OCI-LY3 (cell line): ENCODE measurements around the gene C1QTNF12.

Source experiments
- H2AFZ ChIP-seq: fragments of 200-600, 300-600 bp; shearing (Covaris generic); 2 replicates; pipeline ENCODE4 v1.6.0; 2014; ENCODE audit warnings: antibody characterized with exemption, low read depth, low read length
- H3K27ac ChIP-seq: fragments of 200-600, 300-600 bp; sonication (generic); 2 replicates; pipeline ENCODE4 v1.5.1; 2014; ENCODE audit warnings: mild to moderate bottlenecking, low read length, moderate library complexity, mixed read lengths
- H3K27me3 ChIP-seq: fragments of 200-600, 300-600 bp; sonication (generic); 2 replicates; pipeline ENCODE4 v1.6.1; 2014; ENCODE audit warnings: low read depth, low read length, mixed read lengths
- H3K36me3 ChIP-seq: fragments of 200-600, 300-600 bp; sonication (generic); replicated peaks from 2 replicates; pipeline ENCODE3; 2014; ENCODE audit warnings: low read depth, low read length, mixed read lengths
- H3K4me1 ChIP-seq: fragments of 300-600, 200-600 bp; sonication (generic); 2 replicates; pipeline ENCODE4 v1.6.1; 2014; ENCODE audit warnings: low read length, mixed read lengths
- H3K4me2 ChIP-seq: fragments of 200-600, 300-600 bp; sonication (generic); 2 replicates; pipeline ENCODE4 v1.6.1; 2014; ENCODE audit warnings: low read length, mixed read lengths
- H3K4me3 ChIP-seq: fragments of 300-600, 200-600 bp; sonication (generic); 2 replicates; pipeline ENCODE4 v1.5.1; 2014; ENCODE audit warnings: antibody characterized with exemption, mild to moderate bottlenecking, low read length, moderate library complexity
- H3K79me2 ChIP-seq: fragments of 300-600, 200-600 bp; shearing (Covaris generic); 2 replicates; pipeline ENCODE4 v1.6.1; 2014; ENCODE audit warnings: mild to moderate bottlenecking, low read length, mixed read lengths
- H3K9ac ChIP-seq: fragments of 300-600, 200-600 bp; shearing (Covaris generic); 2 replicates; pipeline ENCODE4 v1.6.0; 2014; ENCODE audit warnings: mild to moderate bottlenecking, low read length, moderate library complexity
- H3K9me3 ChIP-seq: fragments of 200-600, 300-600 bp; shearing (Covaris generic); 2 replicates; pipeline ENCODE4 v1.6.1; 2014; ENCODE audit warnings: low read length, mixed read lengths; ENCODE audit not compliant: insufficient read depth
- H4K20me1 ChIP-seq: fragments of 200-600, 300-600 bp; sonication (generic); 2 replicates; pipeline ENCODE4 v1.6.1; 2016; ENCODE audit warnings: low read length, mixed read lengths; ENCODE audit not compliant: insufficient read depth
- CTCF ChIP-seq: fragments of 200-600, 300-600 bp; sonication (generic); IDR thresholded peaks from 2 replicates; pipeline ENCODE4 v1.5.1; 2014; ENCODE audit warnings: antibody characterized with exemption, low read length, low read depth
- EZH2phosphoT487 ChIP-seq: fragments of 200-600 bp; shearing (Covaris generic); IDR thresholded peaks from 2 replicates; pipeline ENCODE4 v1.6.1; 2018; ENCODE audit warnings: antibody characterized with exemption, mixed run types, low read depth

C1QTNF12 gene

DNA sequence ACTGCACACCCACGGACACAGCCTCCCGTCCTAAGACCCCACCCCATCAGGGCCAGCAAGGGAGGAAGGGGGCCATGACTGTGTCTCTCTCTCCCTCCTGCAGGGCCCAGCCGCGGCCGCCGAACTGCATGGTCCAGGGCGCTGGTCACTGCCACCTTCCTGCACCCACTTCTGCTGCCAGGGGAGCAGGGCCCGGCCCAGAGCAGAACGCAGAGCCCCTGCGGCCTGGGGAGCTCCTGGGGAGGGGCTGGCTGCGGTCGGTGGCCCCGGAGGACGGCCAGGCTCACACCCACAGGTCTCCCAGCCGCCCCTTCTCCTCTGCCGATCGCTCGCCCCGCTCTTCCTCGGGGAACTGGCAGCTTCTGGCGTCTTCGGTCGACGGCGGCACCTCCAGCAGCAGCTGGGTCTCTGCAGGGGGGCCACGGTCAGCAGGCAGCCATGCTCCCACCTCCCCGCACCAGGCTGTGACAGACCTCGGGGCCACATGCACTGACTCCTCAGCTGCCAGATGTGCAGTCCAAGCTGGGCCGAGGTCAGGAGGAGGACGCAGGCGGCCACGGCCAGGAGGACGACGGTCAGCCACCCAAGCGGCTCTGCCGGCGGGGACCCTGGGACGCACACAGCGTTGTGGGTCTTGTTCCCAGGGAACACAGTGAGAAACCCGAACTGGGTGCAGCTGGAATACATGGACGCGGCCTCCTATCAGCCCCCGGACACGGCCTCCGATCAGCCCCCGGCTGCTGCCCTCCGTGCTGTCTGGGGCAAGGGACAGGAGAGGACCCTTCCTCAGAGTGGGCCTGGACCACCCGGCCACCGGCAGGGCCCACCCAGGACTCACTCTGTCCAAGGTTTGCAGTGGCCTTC is 42.7 kb downstream of the C1QTNF12 start:
- no peak overlapping the region for H3K27ac ChIP-seq
- H3K9me3 ChIP-seq = no peaks in the 10 kb centered on the region
- no peak for TF ChIP-seq EZH2phosphoT487
- peaks cover 33% of the 10 kb centered on the region for H3K27me3 ChIP-seq
- no peaks in the 10 kb centered on the region for H3K79me2 ChIP-seq
- H2AFZ ChIP-seq = no peak overlapping the region
- H3K4me3 ChIP-seq = no peak overlapping the region
- no peak overlapping the region for H3K9ac ChIP-seq
- H3K36me3 ChIP-seq = no peaks in the 10 kb centered on the region
- H3K4me1 ChIP-seq = peaks cover 12% of the 10 kb centered on the region
- H4K20me1 ChIP-seq = no peaks in the 10 kb centered on the region
- H3K4me2 ChIP-seq = no peak overlapping the region

DNA sequence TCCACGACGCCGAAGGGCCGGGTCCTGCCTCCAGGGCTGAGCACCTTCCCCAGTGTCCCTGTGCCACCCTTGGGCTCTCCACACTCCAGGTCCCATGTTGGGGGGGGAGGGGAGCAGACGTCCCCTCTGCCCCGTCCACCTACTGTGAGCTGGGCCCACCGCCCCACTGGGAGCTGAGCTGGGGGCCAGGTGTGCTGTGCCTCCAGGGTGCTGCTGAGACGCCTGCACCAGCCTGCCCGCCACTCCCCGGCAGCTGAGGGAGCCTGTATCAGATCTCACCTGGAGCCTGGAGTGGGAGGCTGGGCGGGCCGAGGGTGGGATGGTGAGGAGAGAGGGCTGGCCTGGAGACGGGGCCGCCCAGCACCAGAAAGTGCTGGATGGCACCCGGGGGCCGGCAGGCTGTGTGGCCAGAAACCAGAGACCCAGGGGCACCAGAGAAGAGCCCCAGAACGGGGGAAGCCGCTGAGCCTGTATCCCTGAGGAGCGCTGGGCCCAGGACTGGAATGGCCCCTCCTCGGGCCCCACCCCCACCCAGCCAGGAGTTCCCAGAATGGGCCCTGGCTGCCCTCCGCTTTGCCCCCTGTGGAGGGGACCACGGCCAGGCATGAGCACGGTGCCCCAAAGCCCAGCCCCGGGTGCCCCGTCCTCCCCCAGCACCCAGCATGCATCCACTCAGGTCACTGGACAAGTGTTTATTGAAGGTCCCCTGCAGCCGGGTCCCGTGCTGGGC is 43.5 kb downstream of the C1QTNF12 start:
- no peaks in the 10 kb centered on the region for H3K9me3 ChIP-seq
- no peaks in the 10 kb centered on the region for H3K36me3 ChIP-seq
- no peak overlapping the region for H2AFZ ChIP-seq
- TF ChIP-seq CTCF = no peak
- TF ChIP-seq EZH2phosphoT487 = no peak
- H4K20me1 ChIP-seq = no peaks in the 10 kb centered on the region
- H3K4me1 ChIP-seq = peaks cover 12% of the 10 kb centered on the region
- H3K79me2 ChIP-seq = no peaks in the 10 kb centered on the region
- no peak overlapping the region for H3K9ac ChIP-seq
- no peak overlapping the region for H3K27ac ChIP-seq
- H3K27me3 ChIP-seq = peaks cover 29% of the 10 kb centered on the region
- no peak overlapping the region for H3K4me2 ChIP-seq
- no peak overlapping the region for H3K4me3 ChIP-seq

- Histone ChIP-seq H3K4me2 (peak overlapping the region; percentile 65), H3K9me3 (no peaks in the 10 kb centered on the region), H3K27me3 (peaks cover 13% of the 10 kb centered on the region), H4K20me1 (no peaks in the 10 kb centered on the region), H3K9ac (peak overlapping the region; percentile 52), H3K79me2 (no peaks in the 10 kb centered on the region), H3K36me3 (no peaks in the 10 kb centered on the region), H2AFZ (no peak overlapping the region), H3K4me1 (peaks cover 4% of the 10 kb centered on the region), H3K27ac (no peak overlapping the region), H3K4me3 (peak overlapping the region; percentile 71)
- TF ChIP-seq CTCF (no peak), EZH2phosphoT487 (no peak)
Measured at GRCh38 chr1:1200876-1201810, 45.4 kb downstream of the C1QTNF12 start.

DNA sequence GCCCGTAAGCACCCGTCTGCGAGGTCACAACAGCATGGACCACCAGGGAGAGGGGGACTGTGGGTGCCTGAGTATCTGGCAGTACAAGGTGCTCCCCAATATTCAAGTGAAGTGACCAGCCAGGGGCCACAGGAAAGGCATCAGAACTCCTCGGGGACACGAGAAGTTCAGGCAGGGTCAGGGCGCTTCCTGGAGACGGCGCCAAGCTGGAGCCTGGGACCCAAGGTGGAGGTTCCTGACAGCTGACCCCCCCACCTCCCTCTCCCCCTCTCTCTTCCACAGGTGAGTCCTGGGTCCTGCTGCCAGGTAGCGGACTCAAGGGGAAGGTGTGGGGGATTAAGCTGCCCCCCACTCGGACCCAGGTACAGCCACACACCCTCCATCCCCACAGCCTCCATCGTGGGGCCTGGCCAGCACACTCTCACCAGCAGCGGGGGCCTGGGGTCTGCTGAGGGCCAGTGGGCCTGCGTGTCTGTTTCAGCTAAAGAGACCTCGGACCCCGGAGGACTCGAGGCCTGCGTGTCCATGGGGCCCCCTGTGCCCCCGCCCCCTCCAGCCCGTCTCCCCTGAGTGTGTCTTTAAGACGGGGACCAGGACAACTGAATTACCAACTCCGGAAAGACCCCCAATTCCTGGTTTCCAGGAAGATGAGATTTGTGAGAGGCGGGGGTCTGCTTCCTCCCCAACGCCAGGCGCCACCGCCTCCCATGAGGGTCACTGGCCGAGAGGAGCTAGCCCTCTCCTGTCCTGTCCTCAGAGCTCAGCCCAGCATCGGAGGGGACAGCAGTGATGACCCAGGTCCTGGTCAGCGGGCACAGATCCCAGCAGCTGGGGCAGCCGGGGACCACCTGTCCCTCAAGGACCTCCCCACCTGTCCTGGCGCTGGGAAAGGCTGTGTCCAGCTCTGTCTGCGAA is 46.3 kb downstream of the C1QTNF12 start:
- no peaks in the 10 kb centered on the region for H3K79me2 ChIP-seq
- H3K27me3 ChIP-seq = peaks cover 8% of the 10 kb centered on the region
- H3K27ac ChIP-seq = no peak overlapping the region
- no peaks in the 10 kb centered on the region for H3K9me3 ChIP-seq
- TF ChIP-seq EZH2phosphoT487 = no peak
- no peak for TF ChIP-seq CTCF
- peak overlapping the region; percentile 71 for H3K4me3 ChIP-seq
- H3K4me2 ChIP-seq = peak overlapping the region; percentile 65
- no peaks in the 10 kb centered on the region for H3K4me1 ChIP-seq
- H4K20me1 ChIP-seq = no peaks in the 10 kb centered on the region
- H3K36me3 ChIP-seq = no peaks in the 10 kb centered on the region
- peak overlapping the region; percentile 52 for H3K9ac ChIP-seq
- no peak overlapping the region for H2AFZ ChIP-seq
